Measurements from ENCODE around the gene RGS4.

The RGS4 gene

DNA sequence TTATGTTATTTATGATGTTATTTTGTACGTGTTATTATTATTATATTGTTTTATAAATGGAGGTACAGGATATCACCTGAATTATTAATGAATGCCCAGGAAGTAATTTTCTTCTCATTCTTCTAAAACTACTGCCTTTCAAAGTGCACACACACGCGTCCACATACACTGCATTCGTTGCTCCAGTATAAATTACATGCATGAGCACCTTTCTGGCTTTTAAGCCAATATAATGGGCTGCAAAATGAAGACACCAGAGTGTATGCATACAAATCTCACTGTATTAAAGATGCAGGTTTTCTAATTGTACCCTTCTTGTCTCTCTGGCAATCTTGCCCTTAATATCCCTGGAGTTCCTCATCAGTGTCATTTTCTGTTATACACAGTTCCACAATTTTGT is 6.9 kb downstream of the RGS4 start:
- TF ChIP-seq, protein P1, sequence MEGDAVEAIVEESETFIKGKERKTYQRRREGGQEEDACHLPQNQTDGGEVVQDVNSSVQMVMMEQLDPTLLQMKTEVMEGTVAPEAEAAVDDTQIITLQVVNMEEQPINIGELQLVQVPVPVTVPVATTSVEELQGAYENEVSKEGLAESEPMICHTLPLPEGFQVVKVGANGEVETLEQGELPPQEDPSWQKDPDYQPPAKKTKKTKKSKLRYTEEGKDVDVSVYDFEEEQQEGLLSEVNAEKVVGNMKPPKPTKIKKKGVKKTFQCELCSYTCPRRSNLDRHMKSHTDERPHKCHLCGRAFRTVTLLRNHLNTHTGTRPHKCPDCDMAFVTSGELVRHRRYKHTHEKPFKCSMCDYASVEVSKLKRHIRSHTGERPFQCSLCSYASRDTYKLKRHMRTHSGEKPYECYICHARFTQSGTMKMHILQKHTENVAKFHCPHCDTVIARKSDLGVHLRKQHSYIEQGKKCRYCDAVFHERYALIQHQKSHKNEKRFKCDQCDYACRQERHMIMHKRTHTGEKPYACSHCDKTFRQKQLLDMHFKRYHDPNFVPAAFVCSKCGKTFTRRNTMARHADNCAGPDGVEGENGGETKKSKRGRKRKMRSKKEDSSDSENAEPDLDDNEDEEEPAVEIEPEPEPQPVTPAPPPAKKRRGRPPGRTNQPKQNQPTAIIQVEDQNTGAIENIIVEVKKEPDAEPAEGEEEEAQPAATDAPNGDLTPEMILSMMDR (IDR thresholded peaks at IDR 0.05) = no peak
- Mint-ChIP-seq H3K36me3 (ENCODE audit: low read depth) (peaks cover 30% of the 10 kb centered on the region), H3K9me3 (peaks cover 9% of the 10 kb centered on the region), H3K27ac (no peak overlapping the region), H3K27me3 (ENCODE audit: low read depth, poor library complexity) (peaks cover 8% of the 10 kb centered on the region), H3K4me1 (peaks cover 15% of the 10 kb centered on the region), H3K4me3 (no peak overlapping the region)
- DNase-seq = no peak

DNA sequence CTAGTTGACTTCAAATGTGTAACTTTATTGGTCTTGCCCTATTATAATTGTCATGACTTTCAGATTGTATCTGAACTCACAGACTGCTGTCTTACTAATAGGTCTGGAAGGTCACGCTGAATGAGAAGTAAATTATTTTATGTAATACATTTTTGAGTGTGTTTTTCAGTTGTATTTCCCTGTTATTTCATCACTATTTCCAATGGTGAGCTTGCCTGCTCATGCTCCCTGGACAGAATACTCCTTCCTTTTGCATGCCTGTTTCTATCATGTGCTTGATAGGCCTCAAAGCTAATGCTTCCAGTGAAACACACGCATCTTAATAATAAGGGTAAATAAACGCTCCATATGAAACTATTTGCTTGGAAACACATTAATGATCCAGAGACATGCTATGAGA is 7.3 kb downstream of the RGS4 start:
- TF ChIP-seq, protein P1 (IDR thresholded peaks at IDR 0.05) = no peak
- peaks cover 9% of the 10 kb centered on the region for H3K9me3 Mint-ChIP-seq
- DNase-seq = no peak

DNA sequence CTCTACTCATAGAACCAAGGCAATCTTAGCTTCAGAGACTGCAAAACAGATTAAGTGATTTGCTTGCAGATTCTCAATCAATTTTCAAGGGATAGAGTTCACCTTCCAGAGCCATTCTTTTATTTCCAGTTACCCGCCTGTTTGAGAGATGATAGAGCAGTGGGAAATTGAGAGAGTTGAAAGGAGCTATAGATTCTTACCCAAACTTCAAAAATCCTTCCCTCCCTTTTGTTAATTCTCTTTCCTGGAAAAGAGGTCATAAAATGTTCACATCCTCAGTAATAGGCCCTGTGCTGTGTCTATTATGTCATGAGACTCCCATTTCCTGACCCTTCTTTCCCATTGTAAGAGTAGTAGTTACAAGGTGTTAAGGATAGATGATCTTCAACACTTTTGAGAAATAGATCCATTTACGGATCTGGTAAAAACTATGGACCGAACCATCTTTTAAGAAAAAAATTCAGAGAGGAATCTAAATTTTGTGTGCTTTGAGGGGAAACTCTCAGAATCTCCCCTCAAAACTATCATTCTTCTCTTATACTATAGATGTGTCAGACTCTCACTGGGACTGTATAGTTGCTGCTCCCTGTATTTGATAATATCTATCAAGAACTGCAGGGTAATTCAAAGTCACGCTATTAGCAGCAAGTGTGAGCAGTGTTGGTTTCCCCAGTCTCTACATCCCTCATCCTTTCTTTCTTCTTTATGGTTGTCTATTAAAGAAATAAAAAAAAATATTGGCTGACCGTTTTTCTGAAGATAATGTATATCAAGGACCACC is 8.0 kb downstream of the RGS4 start:
- Mint-ChIP-seq H3K36me3 (ENCODE audit: low read depth) (peaks cover 30% of the 10 kb centered on the region), H3K27me3 (ENCODE audit: low read depth, poor library complexity) (peaks cover 8% of the 10 kb centered on the region), H3K9me3 (peaks cover 9% of the 10 kb centered on the region), H3K4me3 (no peak overlapping the region), H3K4me1 (peaks cover 7% of the 10 kb centered on the region), H3K27ac (peak overlapping the region; percentile 46)
- DNase-seq = no peak
- TF ChIP-seq, protein P1 (IDR thresholded peaks at IDR 0.05) = no peak

More for the DNA sequence above, 7.3 kb downstream of the RGS4 start:
- Mint-ChIP-seq H3K4me3 (no peak overlapping the region), H3K36me3 (ENCODE audit: low read depth) (peaks cover 30% of the 10 kb centered on the region), H3K27me3 (ENCODE audit: low read depth, poor library complexity) (peaks cover 8% of the 10 kb centered on the region), H3K4me1 (peaks cover 12% of the 10 kb centered on the region), H3K27ac (peak overlapping the region; percentile 46)

DNA sequence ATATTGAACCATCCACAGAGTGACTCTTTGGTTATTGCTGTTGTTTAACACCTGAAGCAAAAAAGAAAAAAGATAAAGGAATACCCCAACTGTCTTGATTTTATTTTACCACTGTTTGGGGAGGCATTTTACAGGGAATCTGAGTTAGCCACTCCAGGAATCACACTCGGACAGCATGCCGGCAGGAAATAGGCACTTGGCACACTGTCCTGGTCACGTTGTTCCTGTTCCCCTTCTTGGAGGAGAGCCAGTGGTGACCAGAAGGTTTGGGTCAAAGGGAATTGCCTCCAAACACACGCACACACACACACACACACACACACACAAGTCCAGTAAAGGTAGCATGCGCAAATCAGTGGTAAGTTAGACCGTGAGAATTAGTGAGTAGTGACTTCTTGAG is 13.8 kb downstream of the RGS4 start:
- Mint-ChIP-seq H3K9me3 (peaks cover 4% of the 10 kb centered on the region), H3K4me3 (no peak overlapping the region), H3K36me3 (ENCODE audit: low read depth) (no peaks in the 10 kb centered on the region), H3K4me1 (no peaks in the 10 kb centered on the region), H3K27ac (no peak overlapping the region), H3K27me3 (ENCODE audit: low read depth, poor library complexity) (no peaks in the 10 kb centered on the region)
- TF ChIP-seq, protein P1 (IDR thresholded peaks at IDR 0.05) = no peak
- no peak for DNase-seq

DNA sequence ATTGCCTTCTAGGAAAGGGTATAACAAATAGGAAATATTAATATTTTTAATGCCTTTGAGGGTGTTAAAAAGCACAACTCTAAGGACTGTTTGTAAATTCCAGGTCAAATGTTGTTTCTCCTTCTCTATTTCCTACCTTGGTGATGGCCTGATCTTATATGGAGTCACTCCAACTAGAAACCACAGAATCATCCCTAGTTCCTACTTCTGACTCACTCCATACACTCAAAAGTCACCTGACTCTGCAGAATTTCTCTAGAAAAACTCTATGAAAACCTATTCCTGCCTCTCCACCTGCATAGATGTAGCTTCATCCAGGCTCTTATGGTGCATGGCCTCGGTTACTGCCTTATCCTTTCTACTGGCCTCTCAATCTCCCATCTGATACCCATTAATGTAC is 14.5 kb downstream of the RGS4 start:
- H3K36me3 Mint-ChIP-seq (ENCODE audit: low read depth) = no peaks in the 10 kb centered on the region
- no peak for DNase-seq
- H3K27me3 Mint-ChIP-seq (ENCODE audit: low read depth, poor library complexity) = no peaks in the 10 kb centered on the region
- no peak overlapping the region for H3K4me3 Mint-ChIP-seq
- H3K4me1 Mint-ChIP-seq = no peaks in the 10 kb centered on the region
- no peak overlapping the region for H3K27ac Mint-ChIP-seq
- H3K9me3 Mint-ChIP-seq = peaks cover 1% of the 10 kb centered on the region
- TF ChIP-seq, protein P1 (IDR thresholded peaks at IDR 0.05) = no peak

DNA sequence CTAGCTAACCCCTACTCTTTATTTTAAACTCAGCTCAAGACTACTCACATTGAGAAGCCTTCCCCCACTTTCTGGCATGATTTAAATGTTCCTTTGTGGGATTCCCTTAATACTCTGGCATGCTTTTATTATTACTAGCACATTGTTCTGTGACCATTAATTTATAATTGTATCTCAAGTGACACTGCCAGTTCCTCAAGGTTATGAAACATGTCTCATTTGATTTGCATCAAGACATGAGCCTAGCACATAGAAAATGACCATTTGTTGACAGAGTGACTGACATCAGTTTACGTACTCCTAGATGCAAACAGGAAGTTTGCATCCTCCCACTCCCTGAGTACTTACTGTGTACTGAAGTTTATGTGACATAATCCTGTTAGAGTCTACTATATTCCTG is 15.2 kb downstream of the RGS4 start:
- TF ChIP-seq, protein P1 (IDR thresholded peaks at IDR 0.05) = no peak
- Mint-ChIP-seq H3K27me3 (ENCODE audit: low read depth, poor library complexity) (no peaks in the 10 kb centered on the region), H3K4me3 (no peak overlapping the region), H3K36me3 (ENCODE audit: low read depth) (no peaks in the 10 kb centered on the region), H3K4me1 (no peaks in the 10 kb centered on the region), H3K9me3 (no peaks in the 10 kb centered on the region), H3K27ac (no peak overlapping the region)
- no peak for DNase-seq
